HG03060 (cell line): Measurements from ENCODE around the gene ULK2.
"Not testable (repeated sequence)": the region's sequence is repeated elsewhere in the genome, so short reads cannot be mapped to it uniquely, and the experiment has no call there.

Source experiments
- ATAC-seq: cut with Tn5 transposase; IDR thresholded peaks from one replicate; pipeline ENCODE4 v1.9.1; 2021; ENCODE audit warnings: low read depth, moderate number of reproducible peaks; ENCODE audit not compliant: unreplicated experiment

The ULK2 gene

DNA sequence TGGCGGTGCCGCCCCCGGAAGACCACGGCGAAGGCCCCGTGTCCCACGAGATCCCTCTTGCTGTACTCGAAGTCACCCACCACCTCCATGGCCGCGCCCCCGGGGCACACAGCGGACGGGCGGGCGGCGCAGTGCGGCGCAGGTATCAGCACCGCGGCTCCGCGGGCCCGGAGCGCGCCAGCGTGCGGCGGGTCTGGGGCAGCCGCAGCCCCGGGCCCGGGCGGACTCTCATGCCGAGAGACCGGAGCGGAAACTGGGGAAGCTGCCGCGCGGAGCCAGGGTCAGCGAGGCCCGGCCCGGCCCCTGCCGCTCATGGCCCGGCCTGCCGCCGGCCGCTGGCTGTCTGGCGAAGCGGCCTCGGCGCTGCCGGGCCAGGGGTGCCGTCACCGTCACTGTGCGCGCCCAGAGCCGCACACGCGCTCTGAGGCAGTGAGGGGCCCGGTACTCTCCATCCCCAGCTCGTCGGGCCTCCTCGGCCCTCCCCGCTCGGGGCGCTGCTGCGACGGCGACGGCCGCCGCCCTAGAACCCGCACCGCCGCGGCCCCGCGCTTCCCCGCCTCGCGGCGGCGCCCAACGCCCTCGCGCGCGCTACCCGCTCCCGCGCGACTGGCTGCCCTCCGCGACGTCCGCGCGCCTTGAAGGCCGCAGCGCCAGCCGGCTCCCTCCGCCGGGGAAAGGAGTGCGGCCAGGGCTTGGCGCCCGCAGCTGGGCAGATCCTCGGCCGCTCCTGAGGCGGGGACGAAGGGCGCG is at the start of gene ULK2:
TSS of gene ULK2 (minus strand) at position 608 of the 750 bp plus-strand sequence. CDS start at position 89, 519 bp downstream.
- no peak for ATAC-seq

DNA sequence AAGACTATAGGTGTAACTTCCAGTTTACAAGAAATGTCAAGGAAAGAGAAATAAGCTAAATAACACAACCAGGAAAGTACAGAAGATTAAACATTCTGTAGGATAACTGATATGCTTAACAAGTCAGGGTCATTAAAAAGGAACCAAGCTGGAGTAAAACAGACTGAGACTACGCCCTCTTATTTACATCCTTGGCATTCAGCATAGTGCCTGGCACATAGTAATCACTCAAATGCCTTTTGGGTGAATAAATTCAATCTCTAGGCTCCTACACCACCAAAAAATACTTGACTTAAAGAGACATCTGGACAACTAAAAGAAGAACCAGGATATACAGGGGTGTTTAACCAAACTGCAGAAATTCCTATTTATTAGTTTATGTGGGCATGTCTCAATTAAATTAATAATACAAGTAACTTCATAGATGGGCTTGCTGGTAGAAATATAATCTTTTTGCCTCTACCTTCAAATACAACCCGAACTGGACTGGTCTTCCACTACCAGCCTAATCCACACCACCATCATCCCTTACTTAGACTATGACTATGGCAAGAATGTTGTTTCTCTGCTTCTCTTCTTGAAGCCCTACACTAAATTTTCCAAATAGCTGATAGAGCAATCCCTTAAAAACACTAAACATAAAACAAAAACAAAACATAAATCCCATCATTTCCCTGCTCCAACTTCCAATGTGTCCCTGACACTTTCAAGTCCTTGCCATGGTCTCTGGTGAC is 47.7 kb upstream of the ULK2 start:
- no peak for ATAC-seq

DNA sequence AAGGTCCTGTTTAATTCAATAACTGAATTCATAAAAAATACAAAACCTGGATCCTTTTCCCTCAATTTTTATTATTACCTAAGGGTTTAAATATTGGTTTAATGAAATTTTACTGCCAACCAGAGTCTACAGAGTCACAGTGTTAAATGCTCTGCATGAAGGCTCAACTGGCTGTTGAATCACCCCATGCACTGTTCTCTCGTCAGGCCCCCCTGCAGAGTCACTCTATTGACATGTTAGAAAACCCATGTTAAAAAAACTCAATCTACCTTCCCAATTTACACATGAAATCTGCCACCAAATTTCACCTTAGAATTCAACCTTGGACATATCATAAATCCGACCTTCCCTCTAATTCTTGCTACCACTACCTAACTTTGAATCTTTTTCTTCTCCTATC is 43.3 kb upstream of the ULK2 start:
- ATAC-seq: no peak

DNA sequence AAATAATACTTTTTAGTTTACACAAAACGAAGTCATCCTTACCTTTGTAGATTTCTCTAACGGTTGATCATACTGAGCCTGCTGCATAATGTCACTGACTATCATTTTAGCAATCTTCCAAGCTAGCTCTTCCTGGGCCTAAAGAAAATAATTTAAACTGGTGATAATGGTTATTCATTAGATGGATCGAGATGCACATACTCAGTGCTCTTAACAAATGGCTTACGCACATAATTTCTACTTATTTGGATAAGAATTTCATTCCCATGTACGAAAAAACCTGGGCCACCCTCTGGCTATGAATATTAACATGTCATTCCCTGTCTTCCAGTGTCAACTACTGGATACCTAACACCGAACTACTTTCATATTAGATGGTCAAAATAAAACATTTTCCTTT is 41.4 kb upstream of the ULK2 start:
- ATAC-seq: no peak

DNA sequence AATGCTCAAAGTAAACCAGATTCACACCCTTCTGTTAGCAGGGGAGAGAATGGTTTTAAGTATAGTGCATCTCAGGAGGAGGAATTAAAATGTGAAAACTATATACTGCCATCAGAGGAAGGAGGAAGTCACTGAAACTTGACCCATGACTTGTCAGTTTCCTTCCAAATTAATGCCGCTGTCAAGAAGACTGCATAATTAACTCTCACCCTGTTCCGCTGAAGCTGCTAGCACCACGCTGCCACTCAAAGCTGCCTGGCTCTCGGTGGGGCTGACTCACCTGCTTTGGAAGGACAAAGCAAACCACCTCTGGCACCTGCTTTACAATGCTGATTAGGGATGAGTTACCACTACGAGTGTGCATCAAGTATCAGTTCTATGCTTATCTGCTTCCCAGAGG is 37.8 kb upstream of the ULK2 start:
- ATAC-seq: no peak

DNA sequence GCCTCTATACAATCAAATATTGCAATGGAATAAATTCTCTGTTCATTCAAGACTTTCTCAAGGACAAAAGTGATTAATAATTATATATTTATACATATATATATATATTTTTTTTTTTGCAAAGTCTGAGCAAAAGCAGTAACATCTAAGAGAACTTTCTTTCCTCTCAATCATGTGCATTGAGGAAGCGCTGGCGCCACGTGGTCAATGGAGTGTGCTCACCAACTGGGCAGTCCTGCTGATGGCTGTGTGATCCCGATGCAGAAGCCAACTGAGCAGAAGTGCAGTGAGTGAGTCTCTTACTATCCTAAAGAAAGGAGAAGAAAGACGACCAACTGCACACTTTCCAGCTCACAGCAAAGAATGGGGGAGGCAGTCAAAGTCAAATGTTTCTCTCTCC is 37.2 kb upstream of the ULK2 start:
- no peak for ATAC-seq

DNA sequence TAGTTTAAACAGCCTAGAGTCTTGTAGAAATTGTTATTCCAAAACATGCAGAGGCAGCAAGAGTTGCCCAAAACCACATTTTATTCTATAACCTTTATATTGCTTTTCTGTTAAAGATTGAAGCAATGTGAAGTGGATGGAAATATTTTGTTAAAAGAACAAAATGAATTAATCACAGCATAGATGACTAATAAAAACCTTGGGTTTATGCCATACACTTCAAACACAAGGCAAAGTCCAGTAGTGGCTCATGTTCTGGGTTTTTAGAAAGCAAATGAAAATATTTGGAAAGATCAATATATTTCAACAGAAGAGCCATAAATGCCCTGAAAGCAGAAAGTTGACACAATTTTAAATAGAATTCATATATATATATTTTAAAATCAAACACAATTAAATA is 36.7 kb upstream of the ULK2 start:
- no peak for ATAC-seq

DNA sequence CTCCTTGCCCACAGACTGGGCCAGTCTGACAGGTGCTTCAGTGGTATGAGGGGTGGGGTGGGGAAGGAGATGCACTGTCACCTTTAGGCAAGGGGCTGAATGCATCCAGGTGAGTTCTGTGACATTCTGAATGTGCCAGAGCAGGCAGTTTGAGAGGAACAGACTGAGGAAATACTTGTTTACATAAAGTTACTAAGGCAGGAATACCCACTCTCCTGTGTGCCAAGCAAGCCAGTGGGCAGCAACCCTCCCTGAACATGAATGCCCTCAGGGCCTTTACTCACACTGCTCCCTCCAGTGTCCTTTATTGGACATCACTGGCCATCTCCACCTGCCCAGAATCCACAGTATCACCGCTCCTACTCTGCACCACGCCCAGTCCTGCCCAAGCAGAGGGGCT is 33.1 kb upstream of the ULK2 start:
- ATAC-seq: no peak

DNA sequence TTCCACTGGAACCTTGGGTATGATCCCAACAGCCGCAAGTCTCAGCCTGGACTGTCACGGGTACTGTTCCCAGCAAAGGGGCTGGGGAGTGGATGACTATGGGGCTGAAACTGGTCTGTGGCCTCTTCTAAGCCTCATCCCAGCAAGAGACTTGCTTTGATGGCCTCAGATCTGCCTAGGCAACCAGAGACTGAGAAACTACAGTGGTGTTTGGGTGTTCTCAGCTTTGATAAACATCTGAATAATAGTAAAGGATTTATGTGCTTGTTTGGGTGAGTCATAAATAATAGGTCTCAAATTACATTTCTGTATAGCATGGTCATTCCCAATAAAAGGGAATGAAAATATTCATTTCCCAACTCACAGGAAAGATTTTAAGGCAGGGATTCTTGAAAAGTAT is 30.2 kb upstream of the ULK2 start:
- ATAC-seq: no peak

DNA sequence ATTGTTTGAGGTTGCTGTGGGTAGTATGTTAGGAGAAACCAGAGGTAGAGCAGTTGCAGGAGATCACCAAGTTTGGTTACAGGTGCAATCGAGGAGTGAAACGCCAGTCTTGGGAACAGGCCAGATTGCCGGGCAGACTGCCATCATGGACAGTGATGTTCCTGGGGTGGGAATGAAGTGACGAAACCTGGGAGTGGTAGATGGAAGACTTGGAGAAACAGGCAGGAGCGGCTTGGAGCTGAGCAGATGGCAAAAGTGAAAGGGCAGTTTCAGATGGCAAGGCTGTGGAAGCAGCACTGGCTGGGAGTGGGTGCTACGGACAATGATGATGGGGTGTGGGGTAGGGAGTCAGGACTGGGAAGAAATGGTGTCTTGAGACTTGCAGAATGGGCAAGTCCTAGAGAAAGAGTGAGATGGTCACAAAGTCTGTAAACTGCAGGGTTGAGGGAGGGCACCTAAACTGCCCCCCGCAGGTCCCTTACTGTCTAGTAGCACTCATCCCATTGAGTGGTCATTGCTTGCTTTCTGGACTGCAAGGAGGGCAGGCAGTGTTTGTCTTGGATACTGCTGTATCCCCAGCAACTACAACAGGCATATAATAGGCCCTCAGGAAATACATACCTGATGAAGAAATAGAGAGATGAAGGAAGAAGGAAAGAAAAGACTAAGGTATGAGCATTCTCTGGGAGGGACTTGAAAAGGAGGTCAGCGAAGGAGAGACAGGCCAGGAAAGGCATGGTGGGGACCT is 29.5 kb upstream of the ULK2 start:
- ATAC-seq: no peak

DNA sequence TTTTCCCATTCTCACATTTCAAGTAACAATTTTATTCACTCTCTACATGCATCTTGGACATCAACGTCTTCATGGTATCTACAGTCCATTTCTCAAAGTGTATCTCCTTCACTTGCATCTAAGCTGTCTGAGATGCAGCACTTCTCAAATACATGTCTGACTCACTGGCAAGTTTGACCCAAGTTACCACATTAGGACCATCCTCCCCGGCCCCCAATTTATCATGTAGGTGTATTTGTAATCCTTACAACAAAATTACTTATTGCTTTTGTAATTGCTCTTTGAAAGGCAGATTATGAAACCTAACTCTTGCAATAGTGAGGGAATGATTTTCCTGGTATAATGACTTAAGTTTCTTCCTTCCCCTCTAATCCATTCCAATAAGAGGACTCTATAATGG is 28.9 kb upstream of the ULK2 start:
- ATAC-seq: no peak

DNA sequence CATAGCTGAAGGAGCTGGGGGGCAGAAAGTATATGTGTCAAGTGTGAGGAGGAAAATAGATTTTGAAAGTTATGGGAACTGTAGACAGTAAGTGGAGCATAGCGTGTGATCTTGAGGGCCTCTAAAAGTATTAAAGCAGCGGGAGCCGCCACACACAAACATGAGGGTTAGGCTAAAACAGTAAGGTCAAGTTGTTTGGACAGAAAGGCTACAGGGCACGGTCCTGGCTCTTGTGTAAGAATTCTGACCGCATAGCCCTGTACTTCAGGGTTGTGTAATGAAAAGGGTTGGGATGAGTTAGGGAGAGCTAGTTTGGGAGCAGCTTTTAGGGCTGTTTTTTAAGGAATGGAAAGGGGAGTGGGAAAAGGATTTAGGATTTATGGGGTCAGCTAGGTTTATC is 22.8 kb upstream of the ULK2 start:
- ATAC-seq: not testable (repeated sequence)

DNA sequence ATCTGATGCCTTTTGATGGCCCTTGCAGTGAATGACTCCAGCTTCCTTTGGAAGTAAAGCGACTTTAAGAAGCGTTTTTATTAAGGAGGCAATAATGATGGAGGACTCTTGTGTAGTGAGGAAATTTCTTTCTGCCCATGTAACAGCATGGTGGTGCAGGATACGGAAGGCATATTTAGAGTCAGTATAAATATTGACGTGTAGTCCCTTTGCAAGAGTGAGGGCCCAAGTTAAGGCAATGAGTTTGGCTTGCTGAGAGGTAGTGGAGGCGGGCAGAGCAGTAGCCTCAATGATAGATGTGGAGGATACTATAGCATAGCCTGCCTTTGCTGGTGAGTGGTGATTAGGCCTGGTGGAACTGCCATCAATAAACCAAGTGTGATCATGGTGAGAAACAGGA is 22.3 kb upstream of the ULK2 start:
- not testable (repeated sequence) for ATAC-seq

DNA sequence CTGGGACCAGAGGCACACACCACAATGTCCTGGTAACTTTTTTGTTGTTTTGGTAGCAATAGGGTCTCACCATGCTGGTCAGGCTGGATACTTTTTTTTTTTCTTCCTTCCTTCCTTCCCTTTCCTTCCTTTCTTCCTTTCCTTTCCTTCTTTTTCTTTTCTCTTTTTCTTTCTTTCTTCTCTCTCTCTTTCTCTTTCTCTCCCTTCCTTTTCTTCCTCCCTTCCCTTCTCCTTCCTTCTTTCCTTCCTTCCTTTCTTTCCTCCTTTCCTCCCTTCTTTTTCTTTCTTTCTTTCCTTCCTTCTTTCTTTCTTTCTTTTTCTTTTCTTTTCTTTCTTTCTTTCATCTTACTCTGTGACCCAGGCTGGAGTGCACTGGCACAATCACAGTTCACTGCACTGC is 18.4 kb upstream of the ULK2 start:
- no peak for ATAC-seq

DNA sequence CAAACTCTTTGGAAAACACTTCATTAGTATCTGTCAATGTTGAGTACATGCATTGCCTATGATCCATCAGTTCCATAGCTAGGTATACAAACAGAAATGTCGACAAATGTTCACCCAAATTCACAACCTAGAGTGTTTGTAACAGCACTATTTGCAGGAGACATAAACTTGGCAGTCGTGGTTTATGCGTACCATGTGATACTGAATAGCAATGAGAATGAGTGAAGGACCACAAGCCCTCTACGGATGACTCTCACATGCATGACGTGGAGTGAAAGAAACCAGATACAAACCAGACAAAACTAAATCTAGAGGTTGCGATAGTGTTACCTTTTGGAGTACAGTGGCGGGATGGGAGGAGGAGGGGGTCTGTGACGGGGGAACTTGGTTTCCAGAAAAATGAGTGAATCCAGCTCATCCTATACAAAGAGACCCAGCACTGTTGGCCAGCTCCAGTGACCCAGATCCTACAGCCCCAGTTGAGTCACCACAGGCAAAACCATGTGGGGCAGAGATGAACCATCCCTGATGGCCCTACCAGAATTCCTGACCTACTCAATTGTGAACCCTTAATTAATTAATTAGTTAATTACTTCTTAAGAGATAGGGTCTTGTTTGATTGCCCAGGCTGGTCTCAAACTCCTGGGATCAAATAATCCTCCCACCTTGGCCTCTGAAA is 15.9 kb upstream of the ULK2 start:
- no peak for ATAC-seq

DNA sequence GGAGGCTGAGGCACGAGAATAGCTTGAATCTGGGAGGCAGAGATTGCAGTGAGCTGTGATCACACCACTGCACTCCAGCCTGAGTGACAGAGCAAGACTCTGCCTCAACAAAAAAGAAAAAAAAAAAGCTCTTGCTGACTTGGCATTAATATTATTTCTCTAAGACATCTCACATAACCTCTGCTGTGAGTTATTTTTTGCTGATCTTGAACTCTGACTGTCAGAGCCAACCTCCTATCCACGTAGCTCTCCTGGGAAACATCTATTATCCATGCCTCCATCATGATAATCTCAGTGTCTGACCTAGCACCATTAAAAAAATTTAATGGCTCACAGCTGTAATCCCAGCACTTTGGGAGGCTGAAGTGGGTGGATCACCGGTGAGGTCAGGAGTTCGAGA is 12.7 kb upstream of the ULK2 start:
- ATAC-seq: no peak

DNA sequence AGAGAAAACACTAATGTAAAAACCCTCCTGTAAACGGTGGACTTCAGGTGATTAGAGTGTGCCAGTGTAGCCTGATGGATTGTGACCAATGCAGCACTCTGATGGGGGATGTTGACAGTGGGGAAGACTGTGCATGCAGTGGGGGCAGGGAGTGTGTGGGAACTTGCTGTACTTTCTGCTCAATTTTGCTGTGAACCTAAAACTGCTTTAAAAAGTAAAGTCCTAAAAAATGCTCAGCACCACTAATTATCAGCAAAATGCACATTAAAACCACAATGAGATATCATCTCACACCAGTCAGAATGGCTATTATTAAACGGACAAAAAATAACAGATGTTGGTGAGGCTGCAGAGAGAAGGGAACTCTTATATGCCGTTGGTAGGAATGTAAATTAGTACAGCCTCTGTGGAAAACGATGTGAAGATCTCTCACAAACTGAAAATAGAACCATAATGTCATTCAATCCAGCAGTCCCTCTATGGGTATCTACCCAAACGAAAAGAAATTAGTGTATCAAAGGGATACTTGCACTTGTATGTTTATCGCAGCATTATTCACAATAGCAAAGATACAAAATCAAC is 9.7 kb upstream of the ULK2 start:
- ATAC-seq: no peak

DNA sequence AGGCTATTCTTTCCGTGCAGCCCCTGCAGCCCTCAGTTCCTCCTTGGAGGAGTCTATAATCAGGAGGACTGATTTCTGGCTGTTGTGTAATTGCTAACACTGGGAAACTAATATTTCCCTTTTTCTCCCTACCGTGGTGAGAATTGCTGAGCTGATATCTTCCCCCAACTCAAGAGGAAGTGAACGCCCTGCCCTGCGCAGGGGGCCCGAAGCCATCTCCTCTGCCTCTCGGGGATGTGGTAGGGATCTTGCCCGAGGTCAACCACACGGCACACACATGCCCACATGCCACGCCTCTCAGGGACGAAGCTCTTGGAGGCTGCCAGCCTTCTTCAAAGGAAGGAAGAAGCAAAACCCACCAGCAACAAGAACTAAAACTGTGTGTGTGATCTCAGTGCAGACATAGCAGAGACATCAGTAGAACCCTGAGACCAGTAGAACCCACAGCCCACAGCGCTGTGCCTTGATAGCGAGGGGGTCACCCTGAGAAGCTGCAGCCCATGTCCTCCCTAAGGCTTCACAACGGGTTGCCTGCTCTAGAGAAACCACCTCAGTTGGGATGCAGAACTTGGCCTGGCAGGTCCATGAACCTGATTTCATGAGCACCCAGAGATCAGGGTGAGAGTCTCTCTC is 8.9 kb upstream of the ULK2 start:
- no peak for ATAC-seq

DNA sequence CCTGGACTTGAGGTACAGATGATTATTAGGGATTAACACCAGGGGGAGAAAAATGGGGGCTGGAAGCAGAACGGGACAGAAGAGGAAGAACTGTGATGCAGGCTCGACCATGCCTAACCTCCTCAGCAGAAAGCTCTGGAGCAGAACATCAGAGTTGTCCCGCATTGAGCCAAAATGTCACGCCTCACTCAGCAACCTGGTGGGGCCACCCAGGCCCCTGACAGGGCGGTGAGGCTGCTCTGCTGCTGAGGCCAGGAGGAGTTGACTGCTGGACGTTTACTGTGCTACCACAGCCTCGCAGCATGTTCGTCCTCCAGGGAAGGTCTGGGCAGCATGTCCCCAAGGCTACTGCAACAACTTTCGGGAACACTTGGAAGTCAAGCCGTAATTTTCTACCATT is 6.5 kb upstream of the ULK2 start:
- ATAC-seq: no peak

DNA sequence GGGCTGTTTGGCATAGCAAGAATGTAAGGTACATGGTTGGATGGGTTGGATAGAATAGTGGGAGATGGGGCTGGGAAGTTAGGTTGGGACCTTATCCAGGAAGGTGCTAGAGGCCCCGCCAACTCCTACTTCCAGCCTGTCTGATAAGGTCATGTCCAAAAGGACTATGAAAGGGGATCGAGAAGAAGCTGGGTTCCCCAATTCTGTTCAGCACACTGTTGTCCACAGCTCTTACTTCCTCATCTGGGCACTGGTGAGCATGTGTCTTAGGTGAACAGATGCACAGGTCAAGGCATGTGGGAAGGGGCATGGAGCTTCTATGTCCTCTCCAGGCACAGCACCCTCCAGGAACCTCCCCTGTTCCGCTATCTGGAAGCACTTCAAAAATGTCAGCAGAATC is 5.6 kb upstream of the ULK2 start:
- ATAC-seq: no peak
